ENCODE measurements around the gene SERPINA9.

- TF ChIP-seq POLR2A (IDR thresholded peaks at IDR 0.05; ENCODE audit: extremely low read depth, insufficient read length) (no peak), CTCF (IDR thresholded peaks at IDR 0.05; ENCODE audit: low read depth, low read length) (no peak)
Observed at GRCh38 chr14:94514351-94514750, 38.4 kb upstream of the SERPINA9 start.
